Rectal smooth muscle tissue (tissue), 1 donor: ENCODE measurements around the gene FOXP3.

Experiments
- H3K27ac ChIP-seq: one replicate; pipeline ENCODE4 v1.7.0; 2013; ENCODE audit warnings: low read depth, low read length, inconsistent platforms
- H3K27me3 ChIP-seq: one replicate; pipeline ENCODE4 v1.7.0; 2013; ENCODE audit warnings: low read length; ENCODE audit not compliant: control insufficient read depth, insufficient read depth
- H3K36me3 ChIP-seq: one replicate; pipeline ENCODE4 v1.7.0; 2013; ENCODE audit warnings: low read length; ENCODE audit not compliant: control insufficient read depth, insufficient read depth
- H3K4me1 ChIP-seq: one replicate; pipeline ENCODE4 v1.7.0; 2013; ENCODE audit warnings: low read length; ENCODE audit not compliant: control insufficient read depth, insufficient read depth
- H3K4me3 ChIP-seq: one replicate; pipeline ENCODE4 v1.7.0; 2013; ENCODE audit warnings: low read length
- H3K9ac ChIP-seq: one replicate; pipeline ENCODE4 v1.7.0; 2013; ENCODE audit warnings: low read length

Gene FOXP3

DNA sequence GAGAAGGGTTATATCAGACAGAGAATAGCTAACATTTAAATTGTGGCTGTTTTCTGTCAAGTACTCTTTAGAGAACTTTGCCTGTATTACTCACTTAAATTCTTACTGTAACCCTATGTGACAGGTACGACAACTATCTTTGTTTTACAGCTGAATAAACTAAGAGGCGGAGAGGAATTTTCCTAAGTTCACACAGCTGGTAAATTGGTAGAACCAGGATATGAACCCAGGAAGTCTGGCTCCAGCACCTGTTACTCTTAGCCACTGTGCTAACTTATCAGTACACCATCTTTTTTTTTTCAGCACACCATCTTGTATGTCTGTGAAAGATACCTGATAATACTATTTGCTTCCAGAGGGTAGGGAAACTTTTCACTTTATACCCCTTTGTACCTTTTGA, 62.5 kb downstream of the FOXP3 start:
- no peak overlapping the region for H3K9ac ChIP-seq
- H3K27me3 ChIP-seq, result no peaks in the 10 kb centered on the region
- no peaks in the 10 kb centered on the region for H3K36me3 ChIP-seq
- no peaks in the 10 kb centered on the region for H3K4me1 ChIP-seq
- no peak overlapping the region for H3K27ac ChIP-seq
- H3K4me3 ChIP-seq, result no peak overlapping the region
